GM12891 (cell line): Measurements from ENCODE around the gene FBLN2.

Experiments
- DNase-seq: peaks from one replicate; pipeline ENCODE4 v3.0.0; 2011; ENCODE audit warnings: low spot score; ENCODE audit not compliant: insufficient read length
- FAIRE-seq: peaks from 2 replicates; lab custom pipeline; 2011; peaks lifted over from hg19 to GRCh38; lab: Jason Lieb, UNC
- PAX5 ChIP-seq: IDR thresholded peaks from 2 replicates; pipeline ENCODE4 v1.6.1; 2011; ENCODE audit warnings: low read length, moderate library complexity, mild to moderate bottlenecking; ENCODE audit not compliant: insufficient read depth, severe bottlenecking
- POLR2A ChIP-seq: IDR thresholded peaks from 2 replicates; pipeline ENCODE4 v1.6.1; 2011; ENCODE audit warnings: low read depth, low read length, control low read depth
- POLR2AphosphoS5 ChIP-seq: IDR thresholded peaks from 2 replicates; pipeline ENCODE4 v1.6.1; 2011; ENCODE audit warnings: low read depth, low read length, control low read depth
- POU2F2 ChIP-seq: IDR thresholded peaks from 2 replicates; pipeline ENCODE4 v1.6.1; 2011; ENCODE audit warnings: low read depth, mild to moderate bottlenecking, control low read depth, low read length, moderate library complexity
- SPI1 ChIP-seq: IDR thresholded peaks from 2 replicates; pipeline ENCODE4 v1.6.1; 2011; ENCODE audit warnings: low read depth, low read length, control low read depth
- TAF1 ChIP-seq: IDR thresholded peaks from 2 replicates; pipeline ENCODE4 v1.6.1; 2011; ENCODE audit warnings: low read depth, low read length, control low read depth

Gene FBLN2

GRCh38 chr3:13545952-13546454 is 2.9 kb upstream of the FBLN2 start:
- DNase-seq (no peak), FAIRE-seq (no peak)
- TF ChIP-seq POLR2AphosphoS5 = no peak

GRCh38 chr3:13546667-13547171 is 2.2 kb upstream of the FBLN2 start:
- DNase-seq = no peak
- TF ChIP-seq POLR2A (no peak), POU2F2 (no peak), PAX5 (no peak), SPI1 (no peak)
- FAIRE-seq = no peak

GRCh38 chr3:13547591-13548371 is 1.1 kb upstream of the FBLN2 start:
- FAIRE-seq = no peak
- TF ChIP-seq TAF1 = no peak
- no peak for TF ChIP-seq PAX5
- no peak for TF ChIP-seq POU2F2
- TF ChIP-seq POLR2A = no peak
- no peak for TF ChIP-seq SPI1
- no peak for TF ChIP-seq POLR2AphosphoS5

GRCh38 chr3:13549623-13550422 is 898 bp downstream of the FBLN2 start:
- no peak for TF ChIP-seq POU2F2
- TF ChIP-seq POLR2AphosphoS5 = no peak
- no peak for TF ChIP-seq SPI1
- no peak for TF ChIP-seq TAF1
- no peak for TF ChIP-seq POLR2A
- no peak for TF ChIP-seq PAX5
- peak; percentile 28 for FAIRE-seq
- no peak for DNase-seq

More at GRCh38 chr3:13547591-13548371, 1.1 kb upstream of the FBLN2 start:
- no peak for DNase-seq

- TF ChIP-seq POLR2A (no peak), POU2F2 (no peak), SPI1 (no peak), PAX5 (no peak), POLR2AphosphoS5 (no peak), TAF1 (no peak)
- FAIRE-seq = no peak
- DNase-seq = no peak
Observed at GRCh38 chr3:13550423-13550690, 1.4 kb downstream of the FBLN2 start.

GRCh38 chr3:13550791-13551360 is 2.0 kb downstream of the FBLN2 start:
- TF ChIP-seq POLR2A (no peak), SPI1 (no peak)
- DNase-seq (no peak), FAIRE-seq (no peak)

GRCh38 chr3:13552857-13553652 is 4.1 kb downstream of the FBLN2 start:
- FAIRE-seq = no peak
- DNase-seq = no peak
- TF ChIP-seq POLR2A (no peak), PAX5 (no peak), POU2F2 (no peak), POLR2AphosphoS5 (no peak), SPI1 (no peak), TAF1 (no peak)

- no peak for TF ChIP-seq TAF1
- TF ChIP-seq PAX5 = no peak
- no peak for TF ChIP-seq SPI1
- no peak for TF ChIP-seq POU2F2
- TF ChIP-seq POLR2AphosphoS5 = no peak
- no peak for TF ChIP-seq POLR2A
- no peak for DNase-seq
- no peak for FAIRE-seq
Observed at GRCh38 chr3:13553686-13554085, 4.8 kb downstream of the FBLN2 start.

GRCh38 chr3:13555753-13556152 is 6.8 kb downstream of the FBLN2 start:
- DNase-seq (no peak), FAIRE-seq (no peak)
- no peak for TF ChIP-seq POLR2AphosphoS5
- no peak for TF ChIP-seq POU2F2
- no peak for TF ChIP-seq POLR2A
- TF ChIP-seq TAF1 = no peak
- no peak for TF ChIP-seq PAX5
- no peak for TF ChIP-seq SPI1
